K562 (cell line): ENCODE results near the gene ATP8B4. TPM values are rescaled to one million over a fixed set of nuclear protein-coding genes. Genes with fewer than 3 reads are reported as not detected.

ENCODE experiments used
- ATAC-seq: fragments of 200-7000 bp; cut with Tn5 transposase; 3 replicates; pipeline ENCODE4 v1.9.1; 2020; ENCODE audit warnings: moderate library complexity
- BruUV-seq: library from RNA; stranded (reverse); fragments of 400-500 nt; replicated peaks from 2 replicates; lab custom pipeline; 2021; lab: Mats Ljungman, UMichigan
- CTCF ChIA-PET: fragments of 300-600 bp; formaldehyde crosslinking; extraction: SDS; loops from one replicate; lab custom pipeline; 2021; ENCODE audit warnings: low intra/inter-chr PET ratio; lab: Yijun Ruan, JAX
- POLR2A ChIA-PET: fragments of 300-600, 350-650 bp; sonication (Branson Sonifier 250); formaldehyde crosslinking; extraction: SDS; loops from one replicate; lab custom pipeline; 2021; ENCODE audit warnings: antibody characterized with exemption, inconsistent platforms; lab: Yijun Ruan, JAX
- DNase-seq, 4 experiments: peaks; one replicate each; pipeline versions ENCODE4 v3.0.0 to v3.0.0-alpha.2; 2011 to 2018; ENCODE audit warnings: low spot score in 3 of 4, mixed read lengths in 3 of 4; ENCODE audit errors: extremely low read depth in 1 of 4
- FAIRE-seq: peaks from 2 replicates; lab custom pipeline; 2011; peaks lifted over from hg19 to GRCh38; lab: Jason Lieb, UNC
- H2AFZ ChIP-seq: 2 replicates; pipeline ENCODE4 v1.6.0; 2011; ENCODE audit warnings: low read depth, low read length, control low read depth, inconsistent platforms
- H3K27ac ChIP-seq: fragments of 200-600 bp; 3 replicates; pipeline ENCODE4 v1.8.0; 2011; ENCODE audit warnings: low read depth, mild to moderate bottlenecking, control low read depth, inconsistent platforms, low read length, moderate library complexity, mixed read lengths; ENCODE audit errors: extremely low read depth
- H3K27me3 ChIP-seq, 2 experiments: fragments of 300-600 bp in 1 of 2; 2 replicates in 1 of 2; 3 replicates in 1 of 2; pipeline versions ENCODE4 v1.6.0 to v1.8.0; 2011; ENCODE audit warnings: inconsistent platforms in 2 of 2, low read length in 2 of 2, mild to moderate bottlenecking in 1 of 2, mixed read lengths in 1 of 2, moderate library complexity in 1 of 2; ENCODE audit not compliant: control insufficient read depth in 2 of 2, insufficient read depth in 2 of 2
- H3K36me3 ChIP-seq: fragments of 300-600 bp; 3 replicates; pipeline ENCODE4 v1.8.0; 2011; ENCODE audit warnings: mild to moderate bottlenecking, low read length, inconsistent platforms; ENCODE audit not compliant: control insufficient read depth, insufficient read depth
- H3K4me1 ChIP-seq, 2 experiments: fragments of 200-600 bp in 1 of 2; replicated peaks in 1 of 2; 2 replicates in 1 of 2; 3 replicates in 1 of 2; pipeline versions ENCODE4 v1.5.1 to v1.8.0; 2011; ENCODE audit warnings: inconsistent platforms in 2 of 2, low read length in 2 of 2, mild to moderate bottlenecking in 1 of 2, mixed read lengths in 1 of 2, moderate library complexity in 1 of 2; ENCODE audit not compliant: control insufficient read depth in 2 of 2, insufficient read depth in 2 of 2
- H3K4me2 ChIP-seq: 2 replicates; pipeline ENCODE4 v1.6.1; 2011; ENCODE audit warnings: low read length, control low read depth, inconsistent platforms, mixed read lengths; ENCODE audit not compliant: insufficient read depth
- H3K4me3 ChIP-seq: fragments of 200-600 bp; sonication (generic), shearing (Covaris generic); 2 replicates; pipeline ENCODE4 v1.5.1; 2016; ENCODE audit warnings: control low read depth, inconsistent platforms
- H3K79me2 ChIP-seq: fragments of 200-600 bp; 3 replicates; pipeline ENCODE4 v1.8.0; 2011; ENCODE audit warnings: low read length, inconsistent platforms; ENCODE audit not compliant: control insufficient read depth, insufficient read depth
- H3K9ac ChIP-seq, 2 experiments: 2 replicates each; pipeline versions ENCODE4 v1.6.0 to v1.6.1; 2011; ENCODE audit warnings: low read depth in 2 of 2, low read length in 2 of 2, control low read depth in 1 of 2, inconsistent platforms in 1 of 2, mild to moderate bottlenecking in 1 of 2, mixed read lengths in 1 of 2; ENCODE audit not compliant: insufficient read depth in 1 of 2
- H3K9me1 ChIP-seq: one replicate; pipeline ENCODE4 v1.6.0; 2011; ENCODE audit warnings: inconsistent platforms, mild to moderate bottlenecking, low read length, moderate library complexity; ENCODE audit not compliant: control insufficient read depth, insufficient read depth
- H3K9me3 ChIP-seq: replicated peaks from 2 replicates; pipeline ENCODE4 v1.5.1; 2011; ENCODE audit warnings: low read depth, low read length, inconsistent platforms; ENCODE audit not compliant: control insufficient read depth, insufficient read depth
- H4K20me1 ChIP-seq: replicated peaks from 2 replicates; pipeline ENCODE4 v1.6.1; 2011; ENCODE audit warnings: low read length, inconsistent platforms, mixed read lengths; ENCODE audit not compliant: control insufficient read depth, insufficient read depth
- CC2D1A ChIP-seq: fragments of 450-650 bp; IDR thresholded peaks from 2 replicates; pipeline ENCODE4 v1.6.1; 2017; ENCODE audit warnings: mild to moderate bottlenecking
- FOXM1 ChIP-seq, 2 experiments: fragments of 450-650 bp in 1 of 2; sonication (generic) in 1 of 2; formaldehyde crosslinking in 1 of 2; IDR thresholded peaks; 2 replicates each; pipeline versions ENCODE4 v1.6.1 to v1.9.0; 2017 to 2022; ENCODE audit warnings: low read depth in 2 of 2, mild to moderate bottlenecking in 2 of 2, missing genetic modification reagents in 1 of 2, moderate library complexity in 1 of 2
- POLR2AphosphoS5 ChIP-seq: IDR thresholded peaks from 2 replicates; pipeline ENCODE4 v1.6.1; 2011; ENCODE audit warnings: mild to moderate bottlenecking, low read depth, low read length, moderate library complexity; ENCODE audit not compliant: control insufficient read depth, insufficient read depth
- RB1 ChIP-seq: fragments of 450-650 bp; IDR thresholded peaks from 2 replicates; pipeline ENCODE4 v1.6.1; 2017; ENCODE audit warnings: low read depth, mild to moderate bottlenecking
- TOE1 ChIP-seq, 2 experiments: fragments of 450-650 bp in 1 of 2; sonication (generic) in 1 of 2; formaldehyde crosslinking in 1 of 2; IDR thresholded peaks; 2 replicates each; pipeline versions ENCODE4 v1.7.1 to v1.8.0; 2016 to 2022; ENCODE audit warnings: borderline replicate concordance in 2 of 2, mild to moderate bottlenecking in 2 of 2, antibody characterized with exemption in 1 of 2, inconsistent platforms in 1 of 2, low read depth in 1 of 2, missing genetic modification reagents in 1 of 2, moderate library complexity in 1 of 2
- U2AF2 ChIP-seq: fragments of 200-400 bp; formaldehyde crosslinking; optimal IDR thresholded peaks from 2 replicates; pipeline ENCODE3; 2017; ENCODE audit warnings: low read depth, mild to moderate bottlenecking, low read length
- ZNF3 ChIP-seq: fragments of 250-450 bp; sonication (Bioruptor Pico); IDR thresholded peaks from 2 replicates; pipeline ENCODE4 v1.5.0; 2021; ENCODE audit warnings: mild to moderate bottlenecking, moderate library complexity
- WGBS: fragments of 100-300 bp; shearing (Covaris generic); methylation state at CpG from one replicate; pipeline ENCODE4 v1.1.6; 2016; ENCODE audit warnings: low coverage, mixed read lengths; ENCODE audit not compliant: insufficient coverage; ENCODE audit errors: missing lambda C conversion rate; 5-methylcytosine and 5-hydroxymethylcytosine counted together
- in situ Hi-C: fragments of 300-500 bp; cut with MboI; formaldehyde crosslinking; loops from 4 replicates; pipeline ENCODE4 v1.15.0; 2018; ENCODE audit warnings: inconsistent platforms, mixed read lengths
- intact Hi-C: fragments of 100-400 bp; cut with micrococcal nuclease; formaldehyde crosslinking; loops from 2 replicates; pipeline ENCODE4 v1.14.2; 2022
- polyA plus RNA-seq, 8 experiments: library from polyadenylated mRNA; depleted of rRNA in 4 of 8; stranded (reverse) in 5 of 8; unstranded in 3 of 8; fragments of >200 nt; fragmentation: Nextera tagmentation in 2 of 8; fragmentation: Illumina TruSeq in 1 of 8; extraction: Ambion mirVana in 2 of 8; extraction: Trizol in 1 of 8; gene quantifications; 2 replicates each; pipeline versions ENCODE4 v1.2.1 to v1.2.3, GENCODE V29; 2011 to 2014; ENCODE audit warnings: inconsistent platforms in 1 of 8, missing spikeins in 1 of 8
- total RNA-seq, 7 experiments: library from RNA; depleted of rRNA in 6 of 7; stranded (reverse); fragments of >200 nt in 6 of 7; fragmentation: Illumina TruSeq in 2 of 7; extraction: Trizol in 2 of 7; gene quantifications; 2 replicates each; pipeline versions ENCODE4 v1.2.1 to v1.2.3, GENCODE V29; 2011 to 2021; ENCODE audit warnings: low replicate concordance in 1 of 7
- TF ChIP-seq, protein P1 (sequence below): fragments of 450-650 bp; IDR thresholded peaks from 2 replicates; pipeline ENCODE4 v1.6.1; 2016
- TF ChIP-seq, protein P2 (sequence below): fragments of 250-450 bp; sonication (Bioruptor Pico); IDR thresholded peaks from 2 replicates; pipeline ENCODE4 v1.5.0; 2021; ENCODE audit warnings: mild to moderate bottlenecking, borderline replicate concordance
- TF ChIP-seq, protein P3 (sequence below), 2 experiments: fragments of 450-650 bp in 1 of 2; sonication (generic) in 1 of 2; formaldehyde crosslinking in 1 of 2; IDR thresholded peaks in 1 of 2; conservative IDR thresholded peaks in 1 of 2; 2 replicates each; pipeline versions ENCODE4 v1.6.1 to v1.8.1; 2016 to 2023; ENCODE audit warnings: mild to moderate bottlenecking in 2 of 2, moderate library complexity in 2 of 2, inconsistent platforms in 1 of 2, missing genetic modification reagents in 1 of 2

ATP8B4 gene
- total and polyA plus RNA-seq, 9 of the 15 experiments (the other 6 are each of a cell fraction or from before 2014, with no cell fraction given) = 0.14 to 2.5 (median 0.44) TPM

DNA sequence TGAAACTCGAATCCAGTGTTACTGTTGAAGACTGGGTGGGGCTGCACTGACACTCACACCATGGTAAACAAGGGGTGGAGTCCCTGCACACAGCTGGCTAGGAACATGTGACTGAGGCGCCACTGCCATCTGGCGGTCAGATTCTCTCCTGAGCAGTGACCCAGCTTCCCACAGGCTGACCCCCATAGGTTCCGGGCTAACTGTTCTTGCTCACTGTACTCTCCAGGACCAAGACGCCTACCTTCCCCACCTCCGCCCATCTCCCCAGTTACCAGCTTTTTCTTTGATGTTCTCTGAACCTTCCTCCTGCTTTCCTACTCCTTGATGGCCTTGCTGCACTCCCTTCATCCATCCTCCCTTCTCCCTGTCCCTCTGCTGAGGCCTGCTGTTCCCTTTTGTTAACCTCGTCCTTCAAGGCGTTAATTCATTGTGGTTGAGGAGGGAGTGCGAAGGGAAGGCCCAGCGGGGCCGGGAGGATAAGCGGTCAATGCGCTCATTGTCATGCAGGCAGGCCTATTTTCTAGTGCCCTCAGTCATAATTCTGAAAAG lies 115.2 kb downstream of the ATP8B4 start (continued):
- TF ChIP-seq POLR2AphosphoS5 (no peak), U2AF2 (no peak), ZNF3 (CRISPR knock-in tag) (no peak), FOXM1 (IDR thresholded peaks at IDR 0.05; ENCODE audit: low read depth) (no peak), FOXM1 (CRISPR knock-in tag; IDR thresholded peaks at IDR 0.05; ENCODE audit: low read depth) (no peak), RB1 (0 out of 2 replicates have a peak, but pooled peaks have one; percentile 44), TOE1 (IDR thresholded peaks at IDR 0.05; ENCODE audit: borderline replicate concordance) (peak; percentile 60; the same call in 1 of the 2 replicates), TOE1 (CRISPR knock-in tag; IDR thresholded peaks at IDR 0.05; ENCODE audit: borderline replicate concordance, low read depth) (no peak), CC2D1A (peak; percentile 61; the same call in 1 of the 2 replicates)
- TF ChIP-seq, protein P1, sequence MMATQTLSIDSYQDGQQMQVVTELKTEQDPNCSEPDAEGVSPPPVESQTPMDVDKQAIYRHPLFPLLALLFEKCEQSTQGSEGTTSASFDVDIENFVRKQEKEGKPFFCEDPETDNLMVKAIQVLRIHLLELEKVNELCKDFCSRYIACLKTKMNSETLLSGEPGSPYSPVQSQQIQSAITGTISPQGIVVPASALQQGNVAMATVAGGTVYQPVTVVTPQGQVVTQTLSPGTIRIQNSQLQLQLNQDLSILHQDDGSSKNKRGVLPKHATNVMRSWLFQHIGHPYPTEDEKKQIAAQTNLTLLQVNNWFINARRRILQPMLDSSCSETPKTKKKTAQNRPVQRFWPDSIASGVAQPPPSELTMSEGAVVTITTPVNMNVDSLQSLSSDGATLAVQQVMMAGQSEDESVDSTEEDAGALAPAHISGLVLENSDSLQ = peak; percentile 59

DNA sequence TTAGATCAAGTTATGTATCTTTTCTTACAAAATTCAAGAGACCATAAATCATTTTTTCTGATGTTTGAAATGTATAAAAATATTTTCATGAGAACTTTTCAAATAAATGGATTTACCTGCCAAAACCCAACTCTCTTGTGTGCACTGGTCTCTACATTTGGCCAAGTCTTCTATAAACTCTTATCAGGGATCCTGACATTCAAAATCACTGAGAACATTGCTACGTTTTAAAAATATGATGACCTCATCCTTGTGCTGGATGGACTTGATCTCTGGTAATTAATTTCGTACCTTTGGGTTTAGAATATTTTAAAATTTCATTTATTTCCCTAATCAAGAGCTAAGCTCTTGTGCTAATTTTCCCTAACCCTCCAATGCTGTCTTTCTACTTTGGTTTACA lies 127.4 kb downstream of the ATP8B4 start:
- in situ Hi-C loops = no loop called here
- CTCF ChIA-PET = no interaction called here

More for the DNA sequence above, 127.4 kb downstream of the ATP8B4 start:
- ATAC-seq (no peak), FAIRE-seq (no peak), DNase-seq (no peak)
- no peaks in the 10 kb centered on the region for H3K36me3 ChIP-seq
- no peaks in the 10 kb centered on the region for H3K27me3 ChIP-seq
- H2AFZ ChIP-seq = no peak overlapping the region
- no TSS peak for BruUV-seq
- H3K4me2 ChIP-seq = no peak overlapping the region
- H3K9me1 ChIP-seq = no peaks in the 10 kb centered on the region
- no peak overlapping the region for H3K4me3 ChIP-seq
- no peak overlapping the region for H3K27ac ChIP-seq
- H3K79me2 ChIP-seq = no peaks in the 10 kb centered on the region
- H4K20me1 ChIP-seq = no peaks in the 10 kb centered on the region
- no peaks in the 10 kb centered on the region for H3K9me3 ChIP-seq
- 2% methylated on average over 2 of the region's 2 CpGs for whole genome bisulfite sequencing
- H3K9ac ChIP-seq = no peak overlapping the region
- POLR2A ChIA-PET = no interaction called here
- H3K4me1 ChIP-seq = no peaks in the 10 kb centered on the region; a peak in 1 of 5 replicates
- intact Hi-C loops = no loop called here
- TF ChIP-seq, protein P2, sequence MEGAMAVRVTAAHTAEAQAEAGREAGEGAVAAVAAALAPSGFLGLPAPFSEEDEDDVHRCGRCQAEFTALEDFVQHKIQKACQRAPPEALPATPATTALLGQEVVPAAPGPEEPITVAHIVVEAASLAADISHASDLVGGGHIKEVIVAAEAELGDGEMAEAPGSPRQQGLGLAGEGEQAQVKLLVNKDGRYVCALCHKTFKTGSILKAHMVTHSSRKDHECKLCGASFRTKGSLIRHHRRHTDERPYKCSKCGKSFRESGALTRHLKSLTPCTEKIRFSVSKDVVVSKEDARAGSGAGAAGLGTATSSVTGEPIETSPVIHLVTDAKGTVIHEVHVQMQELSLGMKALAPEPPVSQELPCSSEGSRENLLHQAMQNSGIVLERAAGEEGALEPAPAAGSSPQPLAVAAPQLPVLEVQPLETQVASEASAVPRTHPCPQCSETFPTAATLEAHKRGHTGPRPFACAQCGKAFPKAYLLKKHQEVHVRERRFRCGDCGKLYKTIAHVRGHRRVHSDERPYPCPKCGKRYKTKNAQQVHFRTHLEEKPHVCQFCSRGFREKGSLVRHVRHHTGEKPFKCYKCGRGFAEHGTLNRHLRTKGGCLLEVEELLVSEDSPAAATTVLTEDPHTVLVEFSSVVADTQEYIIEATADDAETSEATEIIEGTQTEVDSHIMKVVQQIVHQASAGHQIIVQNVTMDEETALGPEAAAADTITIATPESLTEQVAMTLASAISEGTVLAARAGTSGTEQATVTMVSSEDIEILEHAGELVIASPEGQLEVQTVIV (CRISPR knock-in tag) = no peak
- TF ChIP-seq, protein P3, sequence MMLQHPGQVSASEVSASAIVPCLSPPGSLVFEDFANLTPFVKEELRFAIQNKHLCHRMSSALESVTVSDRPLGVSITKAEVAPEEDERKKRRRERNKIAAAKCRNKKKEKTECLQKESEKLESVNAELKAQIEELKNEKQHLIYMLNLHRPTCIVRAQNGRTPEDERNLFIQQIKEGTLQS (IDR thresholded peaks at IDR 0.05) = 0 out of 2 replicates have a peak, but pooled peaks have one; percentile 15
- TF ChIP-seq, protein P3 (CRISPR knock-in tag; conservative IDR thresholded peaks at IDR 0.05) = no peak
